Limb (tissue), 2 donors: ENCODE results near the gene PPP4C.
"Not testable (repeated sequence)": the region's sequence is repeated elsewhere in the genome, so short reads cannot be mapped to it uniquely, and the experiment has no call there.

Source experiments
- DNase-seq, 2 donors: peaks; one replicate each; pipeline ENCODE4 v3.0.0-alpha.2; 2016; ENCODE audit errors: extremely low spot score in 2 of 2

PPP4C gene

GRCh38 chr16:30122604-30123160 lies 46.9 kb downstream of the PPP4C start:
- DNase-seq: no peak

- no peak for DNase-seq
These were observed 49.2 kb downstream of the PPP4C start for GRCh38 chr16:30124985-30125379.

GRCh38 chr16:30125690-30126089 lies 49.9 kb downstream of the PPP4C start:
- not testable (repeated sequence) for DNase-seq

GRCh38 chr16:30127993-30128392 lies 52.2 kb downstream of the PPP4C start:
- DNase-seq: no peak

- DNase-seq: no peak
These were observed 56.2 kb downstream of the PPP4C start for GRCh38 chr16:30131869-30132475.

GRCh38 chr16:30132591-30132990 lies 56.8 kb downstream of the PPP4C start:
- no peak for DNase-seq
